Activated CD4-positive, alpha-beta T cell treated with anti-CD3 and anti-CD28 coated beads for 1 hour (primary cell): Measurements from ENCODE around the gene ITPRID1.
"Not testable (repeated sequence)": the region's sequence is repeated elsewhere in the genome, so short reads cannot be mapped to it uniquely, and the experiment has no call there.

Experiments
- DNase-seq: peaks from one replicate; pipeline ENCODE4 v3.0.0-alpha.2; 2020

Gene ITPRID1

GRCh38 chr7:31513790-31514189, at the start of gene ITPRID1:
TSS of gene ITPRID1 (plus strand) at chr7:31514090. CDS start at chr7:31553025, 38,935 bp downstream.
- no peak for DNase-seq

GRCh38 chr7:31464601-31465000, 49.3 kb upstream of the ITPRID1 start:
- DNase-seq, result no peak

- no peak for DNase-seq
These were observed 48.6 kb upstream of the ITPRID1 start for GRCh38 chr7:31465285-31465684.

- no peak for DNase-seq
These were observed 47.9 kb upstream of the ITPRID1 start for GRCh38 chr7:31466036-31466435.

- not testable (repeated sequence) for DNase-seq
These were observed 43.0 kb upstream of the ITPRID1 start for GRCh38 chr7:31470883-31471282.

GRCh38 chr7:31475368-31475767, 38.5 kb upstream of the ITPRID1 start:
- DNase-seq, result no peak

GRCh38 chr7:31476073-31476745, 37.7 kb upstream of the ITPRID1 start:
- DNase-seq, result no peak

- DNase-seq, result no peak
These were observed 36.8 kb upstream of the ITPRID1 start for GRCh38 chr7:31476941-31477677.

GRCh38 chr7:31478018-31478417, 35.9 kb upstream of the ITPRID1 start:
- no peak for DNase-seq

- DNase-seq, result no peak
These were observed 35.2 kb upstream of the ITPRID1 start for GRCh38 chr7:31478721-31479120.

- DNase-seq, result no peak
These were observed 26.8 kb upstream of the ITPRID1 start for GRCh38 chr7:31487071-31487470.

GRCh38 chr7:31487476-31487875, 26.4 kb upstream of the ITPRID1 start:
- no peak for DNase-seq

GRCh38 chr7:31488562-31489203, 25.2 kb upstream of the ITPRID1 start:
- DNase-seq, result no peak

GRCh38 chr7:31490796-31491314, 23.0 kb upstream of the ITPRID1 start:
- DNase-seq, result no peak

- no peak for DNase-seq
These were observed 21.8 kb upstream of the ITPRID1 start for GRCh38 chr7:31492086-31492485.

GRCh38 chr7:31493714-31494181, 20.1 kb upstream of the ITPRID1 start:
- DNase-seq, result no peak

- no peak for DNase-seq
These were observed 19.5 kb upstream of the ITPRID1 start for GRCh38 chr7:31494421-31494820.

GRCh38 chr7:31495653-31496052, 18.2 kb upstream of the ITPRID1 start:
- DNase-seq, result no peak

GRCh38 chr7:31497516-31497915, 16.4 kb upstream of the ITPRID1 start:
- no peak for DNase-seq

GRCh38 chr7:31500656-31501055, 13.2 kb upstream of the ITPRID1 start:
- DNase-seq, result no peak

GRCh38 chr7:31508823-31509222, 5.1 kb upstream of the ITPRID1 start:
- no peak for DNase-seq

GRCh38 chr7:31512166-31512565, 1.7 kb upstream of the ITPRID1 start:
- no peak for DNase-seq

GRCh38 chr7:31516680-31517502, 3.0 kb downstream of the ITPRID1 start:
- DNase-seq, result no peak
